GM12801 (cell line): ENCODE data around the gene ACAP2.

ENCODE experiments used
- CTCF ChIP-seq: IDR thresholded peaks from one replicate; pipeline ENCODE4 v1.5.1; 2011; ENCODE audit warnings: control low read depth; ENCODE audit not compliant: insufficient read length; ENCODE audit errors: extremely low read depth

Gene ACAP2

DNA sequence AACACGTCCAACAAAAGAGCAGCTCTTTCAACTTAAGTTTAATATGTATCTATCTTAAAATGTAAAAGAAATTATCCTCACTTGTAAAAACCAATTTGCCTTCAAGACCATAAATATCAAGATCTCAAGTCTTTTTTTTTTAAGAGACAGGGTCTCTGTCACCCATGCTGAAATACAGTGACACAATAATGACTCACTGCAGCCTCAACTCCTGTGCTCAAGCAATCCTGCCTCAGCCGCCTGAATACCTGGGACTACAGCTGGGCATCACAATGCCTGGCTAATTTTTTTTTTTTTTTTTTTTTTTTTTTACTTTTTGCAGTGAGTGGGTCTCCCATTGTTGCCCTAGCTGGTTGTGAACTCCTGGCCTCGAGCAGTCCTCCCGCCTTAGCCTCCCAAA is 26.0 kb downstream of the ACAP2 start:
- no peak for TF ChIP-seq CTCF

DNA sequence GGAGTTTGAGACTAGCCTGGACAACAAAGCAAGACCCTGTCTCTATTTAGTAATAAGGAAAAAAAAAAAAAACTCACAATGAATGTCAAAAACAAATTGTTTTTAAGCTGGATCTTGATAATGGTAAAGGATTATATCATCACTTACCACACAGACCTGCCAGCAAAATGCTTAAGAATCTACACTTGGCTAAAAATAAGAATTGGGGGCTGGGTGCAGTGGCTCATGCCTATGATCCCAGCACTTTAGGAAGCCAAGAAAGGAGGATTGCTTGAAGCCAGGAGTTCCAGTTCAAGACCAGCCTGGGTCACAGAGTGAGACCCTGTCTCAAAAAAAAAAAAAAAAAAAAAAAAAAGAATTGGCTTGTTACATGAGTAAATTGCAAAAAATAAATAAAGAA is 31.0 kb downstream of the ACAP2 start:
- TF ChIP-seq CTCF, result no peak

DNA sequence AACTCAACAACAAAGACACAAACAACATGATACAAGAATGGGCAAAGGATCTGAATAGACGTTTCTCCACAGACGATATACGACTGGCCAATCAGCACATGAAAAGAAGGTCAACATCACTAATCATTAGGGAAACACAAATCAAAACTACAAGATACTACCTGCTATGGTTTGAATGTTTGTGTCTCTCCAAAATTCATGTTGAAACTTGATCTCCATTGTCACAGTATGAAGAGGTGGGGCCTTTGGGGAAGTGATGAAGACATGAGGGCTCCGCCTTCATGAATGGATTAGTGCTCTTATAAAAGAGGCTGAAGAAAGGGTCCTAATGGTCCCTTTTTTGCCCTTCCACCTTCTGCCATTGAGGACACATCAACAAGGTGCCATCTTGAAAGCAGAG is 32.3 kb downstream of the ACAP2 start:
- TF ChIP-seq CTCF, result no peak

DNA sequence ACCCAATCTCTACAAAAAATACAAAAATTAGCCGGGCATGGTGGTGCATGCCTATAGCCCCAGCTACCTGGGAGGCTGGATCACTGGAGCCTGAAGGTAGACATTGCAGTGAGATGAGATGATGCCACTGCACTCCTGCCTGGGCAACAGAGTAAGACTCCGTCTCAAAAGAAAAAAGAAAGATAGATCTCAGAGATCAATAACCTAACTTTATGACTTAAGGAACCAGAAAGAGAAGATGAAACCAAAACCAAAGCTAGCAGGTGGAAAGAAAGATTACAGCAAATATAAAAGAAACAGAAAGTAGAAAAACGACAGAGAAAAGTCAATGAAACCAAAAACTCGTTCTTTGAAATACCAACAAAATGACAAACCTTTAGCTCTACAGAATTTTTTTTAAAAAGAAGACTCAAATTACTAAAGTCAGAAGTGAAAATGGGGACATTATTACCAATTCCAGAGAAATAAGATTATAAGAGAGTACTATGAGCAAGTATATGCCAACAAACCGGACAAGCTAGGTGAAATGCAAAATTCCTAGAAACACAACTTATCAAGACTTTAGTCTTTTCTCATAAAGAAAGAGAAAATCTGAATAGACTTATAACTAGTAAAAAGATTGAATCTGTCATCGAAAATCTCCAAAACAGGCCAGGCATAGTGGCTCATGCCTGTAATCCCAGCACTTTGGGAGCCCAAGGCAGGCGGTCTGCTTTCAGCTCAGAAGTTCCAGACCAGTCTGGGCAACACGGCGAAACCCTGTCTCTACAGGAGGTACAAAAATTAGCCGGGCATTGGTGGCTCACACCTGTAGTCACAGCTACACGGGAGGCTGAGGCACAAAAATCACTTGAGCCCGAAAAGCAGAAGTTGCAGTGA is 35.0 kb downstream of the ACAP2 start:
- no peak for TF ChIP-seq CTCF

DNA sequence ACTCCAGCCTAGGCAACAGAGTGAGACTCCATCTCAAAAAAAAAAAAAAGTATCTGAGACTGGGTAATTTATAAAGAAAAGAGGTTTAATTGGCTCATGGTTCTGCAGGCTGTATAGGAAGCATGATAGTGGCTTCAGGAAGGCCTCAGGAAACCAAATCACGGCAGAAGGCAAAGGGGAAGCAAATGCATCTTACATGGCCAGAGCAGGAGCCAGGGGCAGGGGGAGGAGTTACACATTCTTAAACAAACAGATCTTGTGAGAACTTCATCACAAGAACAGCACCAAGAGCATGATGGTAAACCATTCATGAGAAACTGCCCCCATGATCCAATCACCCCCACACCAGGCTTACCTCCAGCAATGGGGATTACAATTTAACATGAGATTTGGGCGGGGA is 37.2 kb downstream of the ACAP2 start:
- TF ChIP-seq CTCF, result no peak

GRCh38 chr3:195403841-195404408 is 38.9 kb downstream of the ACAP2 start:
- TF ChIP-seq CTCF, result no peak

GRCh38 chr3:195403244-195403643 is 39.6 kb downstream of the ACAP2 start:
- no peak for TF ChIP-seq CTCF
